IPS-NIHi7 (cell line): ENCODE measurements around the gene LMX1B.

ENCODE experiments used
- DNase-seq: peaks from one replicate; pipeline ENCODE4 v3.0.0; 2012; ENCODE audit warnings: mixed read lengths; ENCODE audit errors: extremely low spot score

LMX1B gene

GRCh38 chr9:126658201-126658825 lies 44.6 kb downstream of the LMX1B start:
- no peak for DNase-seq

GRCh38 chr9:126658956-126659555 lies 45.3 kb downstream of the LMX1B start:
- DNase-seq: no peak

GRCh38 chr9:126661122-126661520 lies 47.4 kb downstream of the LMX1B start:
- no peak for DNase-seq

- peak; percentile 94 for DNase-seq
These were observed 48.0 kb downstream of the LMX1B start for GRCh38 chr9:126661521-126662251.

DNA sequence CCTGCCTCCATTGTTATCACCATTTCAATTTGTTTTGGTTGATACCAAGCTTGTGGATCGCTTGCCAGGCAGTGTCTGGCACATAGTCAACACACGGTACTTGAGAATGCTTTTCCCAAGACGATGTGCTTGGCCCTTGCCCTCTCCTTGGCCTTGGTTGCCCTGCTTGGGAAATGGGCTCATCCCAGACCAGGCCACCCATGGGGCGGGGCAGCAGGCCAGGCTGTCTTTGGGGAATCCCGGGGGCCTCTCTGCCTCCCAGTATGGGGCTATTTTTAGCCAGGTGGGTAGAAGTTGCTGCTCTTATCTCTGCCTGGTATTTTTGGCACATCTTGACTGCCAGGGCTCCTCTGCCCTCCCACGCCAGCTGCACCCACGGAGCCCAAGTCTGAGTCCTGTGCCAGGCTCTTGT lies 49.9 kb downstream of the LMX1B start:
- DNase-seq: no peak

- DNase-seq: peak; percentile 80
These were observed 51.3 kb downstream of the LMX1B start for GRCh38 chr9:126664900-126665643.

DNA sequence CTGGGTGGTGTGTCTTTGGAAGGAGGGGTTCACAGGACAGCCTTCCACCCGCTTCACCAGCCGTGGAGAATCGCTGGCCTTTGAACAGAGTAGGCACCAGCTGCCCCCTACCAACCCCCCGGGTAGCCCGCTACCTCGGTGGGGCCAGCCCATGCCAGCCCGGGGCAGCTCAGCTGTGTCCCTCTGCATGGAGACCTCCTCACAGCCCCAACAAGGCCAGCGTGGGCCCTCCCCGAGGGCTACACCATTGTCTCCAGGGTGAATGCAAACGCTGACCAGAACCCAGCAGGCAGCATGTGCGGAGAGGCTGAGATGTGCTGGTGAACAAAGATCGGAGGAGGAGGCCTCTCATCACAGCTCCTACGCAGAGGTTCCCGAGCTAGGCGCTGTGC lies 51.9 kb downstream of the LMX1B start:
- no peak for DNase-seq

- DNase-seq: no peak
These were observed 52.6 kb downstream of the LMX1B start for GRCh38 chr9:126666155-126666803.

GRCh38 chr9:126667190-126668055 lies 53.7 kb downstream of the LMX1B start:
- no peak for DNase-seq

- DNase-seq: no peak
These were observed 54.3 kb downstream of the LMX1B start for GRCh38 chr9:126668058-126668457.

DNA sequence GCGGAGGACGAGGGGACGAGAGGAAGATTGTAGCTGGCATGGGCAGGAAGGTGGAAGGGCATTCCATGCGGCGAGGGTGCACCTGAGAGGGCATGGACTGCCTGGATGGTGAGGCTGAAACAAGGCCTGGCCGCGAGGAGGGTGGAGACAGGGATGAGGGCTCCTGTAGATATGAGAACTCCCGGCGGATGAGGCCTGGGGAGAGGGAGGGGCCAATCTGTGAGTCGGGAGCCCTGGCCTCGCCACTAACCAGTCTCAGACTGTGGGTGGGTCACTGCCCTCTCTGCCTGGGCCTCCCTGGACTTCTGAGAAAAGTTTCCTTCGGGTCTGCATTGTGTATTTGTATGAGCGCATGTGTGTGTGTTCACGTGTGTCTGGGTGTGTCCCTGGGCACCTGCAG lies 55.4 kb downstream of the LMX1B start:
- DNase-seq: no peak

DNA sequence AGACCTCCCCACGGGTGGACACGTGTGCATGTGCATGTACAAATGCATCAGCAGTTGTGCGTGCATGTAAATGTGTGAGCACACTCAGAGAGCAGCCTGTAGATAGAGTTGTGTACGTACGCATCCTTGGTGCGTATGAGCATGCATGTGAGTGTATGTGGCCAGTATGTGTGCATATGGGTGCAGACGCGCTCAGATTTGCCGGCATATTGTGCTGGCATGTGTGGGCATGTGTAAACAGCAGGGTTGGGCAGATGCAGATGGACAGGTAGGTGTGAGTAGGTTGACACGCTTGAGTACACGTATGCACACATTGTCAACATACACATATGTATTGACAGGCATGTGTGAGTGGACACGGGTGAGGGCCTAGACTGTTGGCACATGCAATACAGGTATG lies 56.5 kb downstream of the LMX1B start:
- DNase-seq: no peak

DNA sequence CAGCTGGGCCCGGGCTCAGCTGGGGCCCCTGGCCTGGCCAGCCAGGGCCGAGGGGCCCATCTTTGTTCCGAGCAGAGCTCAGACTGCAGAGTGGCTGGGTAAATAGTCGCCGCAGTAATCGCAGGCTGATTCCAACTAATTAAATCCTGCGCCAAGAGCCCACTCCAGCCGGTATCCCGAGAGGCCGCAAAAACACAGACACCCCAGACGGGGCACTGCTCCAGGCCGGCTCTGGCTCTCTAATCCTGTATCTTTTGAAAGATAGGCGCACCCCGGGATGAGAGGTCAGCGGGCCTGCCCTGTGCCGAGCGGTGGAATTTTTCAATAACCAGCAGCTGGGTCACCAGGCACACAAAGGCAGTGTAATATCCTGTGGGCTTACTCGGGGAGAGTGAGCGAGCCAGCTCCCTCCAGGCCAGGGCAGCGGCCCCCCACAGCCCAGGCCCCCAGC lies 57.7 kb downstream of the LMX1B start:
- no peak for DNase-seq

GRCh38 chr9:126671983-126672382 lies 58.3 kb downstream of the LMX1B start:
- DNase-seq: no peak

GRCh38 chr9:126672634-126673284 lies 59.0 kb downstream of the LMX1B start:
- no peak for DNase-seq

GRCh38 chr9:126673689-126674364 lies 60.1 kb downstream of the LMX1B start:
- DNase-seq: no peak

- no peak for DNase-seq
These were observed 60.8 kb downstream of the LMX1B start for GRCh38 chr9:126674365-126675146.

- DNase-seq: no peak
These were observed 61.4 kb downstream of the LMX1B start for GRCh38 chr9:126675147-126675467.

- DNase-seq: no peak
These were observed 62.5 kb downstream of the LMX1B start for GRCh38 chr9:126676102-126676684.
